GM13977 (cell line): ENCODE results near the gene TAB3.

ENCODE experiments used
- DNase-seq: peaks from one replicate; pipeline ENCODE4 v3.0.0; 2012; ENCODE audit warnings: low spot score
- in situ Hi-C: fragments of 300-500 bp; cut with MboI; formaldehyde crosslinking; loops from one replicate; pipeline ENCODE4 v1.12.0; 2022; ENCODE audit warnings: low sequenced_read_pairs, low pct_unique_long_range_greater_than_20kb, mixed read lengths, inconsistent platforms; ENCODE audit not compliant: unreplicated experiment
- TF ChIP-seq, protein P1 (sequence below): IDR thresholded peaks from 2 replicates; pipeline ENCODE4 v1.5.1; 2012; ENCODE audit warnings: mild to moderate bottlenecking, control low read depth; ENCODE audit not compliant: insufficient read depth; ENCODE audit errors: extremely low read depth, missing control alignments

Gene TAB3, protein sequence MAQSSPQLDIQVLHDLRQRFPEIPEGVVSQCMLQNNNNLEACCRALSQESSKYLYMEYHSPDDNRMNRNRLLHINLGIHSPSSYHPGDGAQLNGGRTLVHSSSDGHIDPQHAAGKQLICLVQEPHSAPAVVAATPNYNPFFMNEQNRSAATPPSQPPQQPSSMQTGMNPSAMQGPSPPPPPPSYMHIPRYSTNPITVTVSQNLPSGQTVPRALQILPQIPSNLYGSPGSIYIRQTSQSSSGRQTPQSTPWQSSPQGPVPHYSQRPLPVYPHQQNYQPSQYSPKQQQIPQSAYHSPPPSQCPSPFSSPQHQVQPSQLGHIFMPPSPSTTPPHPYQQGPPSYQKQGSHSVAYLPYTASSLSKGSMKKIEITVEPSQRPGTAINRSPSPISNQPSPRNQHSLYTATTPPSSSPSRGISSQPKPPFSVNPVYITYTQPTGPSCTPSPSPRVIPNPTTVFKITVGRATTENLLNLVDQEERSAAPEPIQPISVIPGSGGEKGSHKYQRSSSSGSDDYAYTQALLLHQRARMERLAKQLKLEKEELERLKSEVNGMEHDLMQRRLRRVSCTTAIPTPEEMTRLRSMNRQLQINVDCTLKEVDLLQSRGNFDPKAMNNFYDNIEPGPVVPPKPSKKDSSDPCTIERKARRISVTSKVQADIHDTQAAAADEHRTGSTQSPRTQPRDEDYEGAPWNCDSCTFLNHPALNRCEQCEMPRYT

DNA sequence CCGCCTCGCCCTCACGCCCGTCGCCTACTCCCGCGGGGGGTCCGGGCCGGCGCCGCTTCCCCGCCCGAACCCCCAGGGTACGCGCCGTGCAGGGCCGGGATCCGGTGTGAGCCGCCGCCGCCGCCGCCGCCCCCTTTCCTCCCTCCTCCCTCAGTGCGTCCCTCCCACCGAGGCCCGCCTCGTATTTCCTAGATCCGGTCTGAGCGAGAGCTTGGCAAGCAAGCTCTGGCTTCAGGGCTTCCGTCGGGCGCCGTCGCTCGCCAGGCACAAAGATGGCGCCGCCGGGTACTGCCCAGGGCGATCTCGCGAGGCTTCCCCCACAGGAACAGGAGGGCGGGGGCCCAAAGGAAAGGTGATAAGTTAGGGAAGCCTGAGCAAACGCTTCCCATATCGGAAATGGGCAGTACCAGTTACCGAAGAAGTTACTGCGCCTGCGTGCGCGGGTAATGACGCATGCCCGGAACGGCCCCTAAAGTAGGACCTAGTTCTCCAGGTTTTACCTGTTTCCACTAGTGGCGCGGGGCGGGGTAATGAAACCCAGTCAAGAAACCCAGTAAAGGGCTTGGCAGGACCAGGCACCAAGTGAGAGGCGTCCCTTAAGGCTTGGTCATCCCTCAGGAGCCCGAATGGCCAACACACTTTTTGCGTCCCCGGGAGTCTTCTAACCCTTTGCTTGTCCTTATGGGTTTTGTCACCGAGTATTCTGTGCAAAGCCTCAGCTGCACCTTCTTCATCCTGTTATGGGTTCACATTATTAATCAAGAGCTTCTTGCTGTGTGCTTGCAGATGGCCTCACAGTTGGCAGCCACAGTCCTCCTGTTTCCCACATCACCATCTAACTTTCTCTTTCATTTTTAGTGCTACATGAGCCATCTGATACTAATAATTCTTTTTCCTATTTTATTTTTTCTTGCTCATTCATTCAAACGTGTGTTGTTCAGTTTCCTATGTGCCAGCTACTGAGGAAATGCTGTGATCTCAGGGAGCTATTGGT, at the start of gene TAB3:
Gene TAB3, minus strand, starts transcription at position 108 of the 994 bp plus-strand sequence. CDS start 29,666 bp downstream, outside the sequence.
- TF ChIP-seq, protein P1, sequence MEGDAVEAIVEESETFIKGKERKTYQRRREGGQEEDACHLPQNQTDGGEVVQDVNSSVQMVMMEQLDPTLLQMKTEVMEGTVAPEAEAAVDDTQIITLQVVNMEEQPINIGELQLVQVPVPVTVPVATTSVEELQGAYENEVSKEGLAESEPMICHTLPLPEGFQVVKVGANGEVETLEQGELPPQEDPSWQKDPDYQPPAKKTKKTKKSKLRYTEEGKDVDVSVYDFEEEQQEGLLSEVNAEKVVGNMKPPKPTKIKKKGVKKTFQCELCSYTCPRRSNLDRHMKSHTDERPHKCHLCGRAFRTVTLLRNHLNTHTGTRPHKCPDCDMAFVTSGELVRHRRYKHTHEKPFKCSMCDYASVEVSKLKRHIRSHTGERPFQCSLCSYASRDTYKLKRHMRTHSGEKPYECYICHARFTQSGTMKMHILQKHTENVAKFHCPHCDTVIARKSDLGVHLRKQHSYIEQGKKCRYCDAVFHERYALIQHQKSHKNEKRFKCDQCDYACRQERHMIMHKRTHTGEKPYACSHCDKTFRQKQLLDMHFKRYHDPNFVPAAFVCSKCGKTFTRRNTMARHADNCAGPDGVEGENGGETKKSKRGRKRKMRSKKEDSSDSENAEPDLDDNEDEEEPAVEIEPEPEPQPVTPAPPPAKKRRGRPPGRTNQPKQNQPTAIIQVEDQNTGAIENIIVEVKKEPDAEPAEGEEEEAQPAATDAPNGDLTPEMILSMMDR, result no peak
- peak; percentile 90 for DNase-seq
- in situ Hi-C loops, result no loop called here

DNA sequence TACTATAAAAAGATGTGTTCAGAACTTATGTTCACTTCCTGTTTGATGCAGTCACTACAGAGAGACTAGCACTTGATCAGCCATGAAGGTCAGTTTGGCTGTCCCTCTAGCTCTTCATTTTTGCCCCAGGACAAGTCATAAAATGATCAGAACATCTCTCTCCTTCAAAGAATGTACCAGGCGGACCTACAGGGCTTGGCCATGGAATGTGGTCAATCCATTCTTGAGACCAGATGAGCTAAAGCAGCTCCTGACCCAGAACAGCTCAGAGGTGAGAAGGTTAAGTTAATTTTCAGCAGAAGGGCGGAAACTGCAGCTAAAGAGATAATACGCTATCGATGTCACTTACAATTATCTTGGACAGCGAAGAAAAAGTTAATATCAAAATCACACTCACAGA, 49.2 kb upstream of the TAB3 start:
- no peak for DNase-seq
- TF ChIP-seq, protein P1, result no peak
- in situ Hi-C loops, result no loop called here

DNA sequence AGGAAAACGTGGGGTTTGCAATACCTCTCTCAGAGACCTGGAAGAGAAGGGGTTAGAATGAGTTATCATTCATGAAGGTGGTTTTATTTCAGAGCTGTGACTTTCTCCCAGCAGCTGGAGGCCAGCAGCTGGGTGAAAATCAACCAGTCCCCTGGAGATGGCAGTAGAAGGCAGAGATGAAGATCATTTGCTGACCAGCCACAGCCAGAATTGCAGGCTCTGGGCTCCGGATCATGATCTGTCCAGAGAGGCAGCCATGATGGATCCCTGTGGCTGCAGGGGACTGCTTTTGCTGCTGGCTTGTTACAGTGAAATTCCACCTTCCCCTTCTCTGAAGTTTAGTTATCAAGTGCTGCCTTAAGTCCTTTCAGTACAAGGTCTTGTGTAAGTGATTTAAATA, 46.9 kb upstream of the TAB3 start:
- in situ Hi-C loops, result no loop called here
- TF ChIP-seq, protein P1, result peak; percentile 10
- no peak for DNase-seq

DNA sequence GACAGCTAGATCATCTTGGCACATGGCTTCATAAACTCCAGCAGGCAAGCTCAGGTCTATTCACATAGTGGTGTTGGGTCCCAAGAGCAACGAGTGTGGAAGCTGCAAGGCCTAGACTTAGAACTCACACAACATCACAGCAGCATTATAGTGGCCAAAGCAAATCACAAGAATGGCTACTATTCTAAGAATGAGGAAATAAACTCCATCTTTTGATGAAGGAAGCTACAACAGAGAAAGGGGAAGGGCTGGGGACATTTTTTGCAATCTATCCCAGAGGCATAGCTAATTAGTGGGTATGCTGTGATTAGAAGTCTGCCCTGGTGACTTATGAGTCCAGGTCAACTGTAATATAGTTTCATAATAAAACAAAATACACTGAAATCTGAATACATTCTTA, 42.9 kb upstream of the TAB3 start:
- in situ Hi-C loops, result no loop called here
- TF ChIP-seq, protein P1, result no peak
- DNase-seq, result no peak

DNA sequence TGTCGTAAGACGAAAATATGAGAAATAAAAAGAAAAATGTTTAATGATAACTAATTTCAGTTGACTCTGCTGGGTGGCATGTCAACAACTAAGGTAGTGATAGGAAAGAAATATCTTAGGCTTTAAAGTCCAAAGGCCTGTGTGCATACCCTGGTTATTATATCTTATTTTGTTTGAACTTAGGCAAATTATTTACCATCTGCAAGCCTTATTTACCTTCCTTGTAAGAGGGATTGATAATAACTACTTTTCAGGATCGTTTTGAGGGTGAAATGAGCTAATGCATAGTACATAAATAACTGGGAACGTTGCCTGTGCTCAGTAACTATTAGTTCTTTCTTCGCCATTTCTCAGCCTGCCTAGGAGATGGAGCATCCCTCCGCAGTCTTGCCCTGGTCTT, 41.6 kb upstream of the TAB3 start:
- no peak for DNase-seq
- TF ChIP-seq, protein P1, result no peak
- in situ Hi-C loops, result no loop called here

DNA sequence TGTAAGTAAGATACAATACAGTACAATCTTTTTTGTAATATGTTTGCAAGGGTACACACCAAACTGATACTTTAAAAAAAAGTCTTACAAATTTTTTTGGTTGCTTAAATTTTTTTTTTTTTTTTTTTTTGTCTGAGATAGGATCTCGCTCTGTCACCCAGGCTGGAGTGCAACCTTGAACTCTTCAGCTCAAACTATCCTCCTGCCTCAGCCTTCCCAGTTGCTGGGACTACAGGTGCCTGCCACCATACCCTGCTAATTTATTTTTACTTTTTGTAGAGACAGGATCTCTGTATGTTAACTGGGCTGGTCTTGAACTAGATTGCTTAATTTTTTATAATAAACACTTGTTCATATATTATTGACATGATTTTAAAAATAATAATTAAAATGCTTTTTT, 41.1 kb upstream of the TAB3 start:
- DNase-seq, result no peak
- TF ChIP-seq, protein P1, result no peak
- in situ Hi-C loops, result no loop called here
